Activated naive CD4-positive, alpha-beta T cell (primary cell): ENCODE measurements around the gene SCLY.

Experiments
- DNase-seq, 4 experiments: peaks; one replicate each; lab custom pipeline; 2025; lab: John Stamatoyannopoulos, UW

SCLY gene

DNA sequence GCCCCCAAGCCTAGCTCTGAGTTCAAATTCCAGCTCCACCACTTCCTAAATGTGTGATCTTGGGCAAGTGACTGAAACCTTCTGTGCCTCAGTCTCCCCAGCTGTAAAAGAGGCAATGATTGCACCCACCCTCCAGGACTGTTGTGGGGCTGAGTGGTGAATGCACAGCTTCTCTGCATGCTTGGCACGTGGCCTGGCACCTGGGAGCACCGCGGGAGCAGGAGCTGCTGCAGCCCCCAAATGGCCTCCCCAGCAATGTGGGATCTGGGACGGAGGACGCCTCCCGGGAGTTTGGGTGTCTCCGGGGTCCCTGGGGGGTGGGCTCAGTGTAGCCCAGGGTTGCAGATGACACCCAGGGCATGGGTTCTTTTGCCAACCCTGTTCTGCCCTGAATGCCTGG, 79.2 kb downstream of the SCLY start:
- DNase-seq: no peak

DNA sequence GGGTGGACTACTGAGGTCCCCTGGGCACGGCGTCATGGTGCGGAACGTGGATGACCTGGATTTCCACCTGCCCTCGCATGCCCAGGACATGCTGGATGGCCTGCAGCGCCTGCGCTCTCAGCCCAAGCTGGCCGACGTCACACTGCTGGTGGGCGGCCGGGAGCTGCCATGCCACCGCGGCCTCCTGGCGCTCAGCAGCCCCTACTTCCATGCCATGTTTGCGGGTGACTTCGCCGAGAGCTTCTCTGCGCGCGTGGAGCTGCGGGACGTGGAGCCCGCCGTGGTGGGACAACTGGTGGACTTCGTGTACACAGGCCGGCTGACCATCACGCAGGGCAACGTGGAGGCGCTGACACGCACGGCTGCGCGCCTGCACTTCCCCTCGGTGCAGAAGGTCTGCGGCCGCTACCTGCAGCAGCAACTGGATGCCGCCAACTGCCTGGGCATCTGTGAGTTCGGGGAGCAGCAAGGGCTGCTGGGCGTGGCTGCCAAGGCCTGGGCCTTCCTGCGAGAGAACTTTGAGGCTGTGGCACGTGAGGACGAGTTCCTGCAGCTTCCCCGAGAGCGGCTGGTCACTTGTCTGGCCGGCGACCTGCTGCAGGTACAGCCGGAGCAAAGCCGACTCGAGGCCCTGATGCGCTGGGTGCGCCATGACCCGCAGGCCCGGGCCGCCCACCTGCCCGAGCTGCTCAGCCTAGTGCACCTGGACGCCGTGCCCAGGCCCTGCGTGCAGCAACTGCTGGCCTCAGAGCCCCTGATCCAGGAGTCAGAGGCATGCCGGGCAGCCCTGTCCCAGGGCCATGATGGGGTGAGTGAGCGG, 80.1 kb downstream of the SCLY start:
- no peak for DNase-seq

DNA sequence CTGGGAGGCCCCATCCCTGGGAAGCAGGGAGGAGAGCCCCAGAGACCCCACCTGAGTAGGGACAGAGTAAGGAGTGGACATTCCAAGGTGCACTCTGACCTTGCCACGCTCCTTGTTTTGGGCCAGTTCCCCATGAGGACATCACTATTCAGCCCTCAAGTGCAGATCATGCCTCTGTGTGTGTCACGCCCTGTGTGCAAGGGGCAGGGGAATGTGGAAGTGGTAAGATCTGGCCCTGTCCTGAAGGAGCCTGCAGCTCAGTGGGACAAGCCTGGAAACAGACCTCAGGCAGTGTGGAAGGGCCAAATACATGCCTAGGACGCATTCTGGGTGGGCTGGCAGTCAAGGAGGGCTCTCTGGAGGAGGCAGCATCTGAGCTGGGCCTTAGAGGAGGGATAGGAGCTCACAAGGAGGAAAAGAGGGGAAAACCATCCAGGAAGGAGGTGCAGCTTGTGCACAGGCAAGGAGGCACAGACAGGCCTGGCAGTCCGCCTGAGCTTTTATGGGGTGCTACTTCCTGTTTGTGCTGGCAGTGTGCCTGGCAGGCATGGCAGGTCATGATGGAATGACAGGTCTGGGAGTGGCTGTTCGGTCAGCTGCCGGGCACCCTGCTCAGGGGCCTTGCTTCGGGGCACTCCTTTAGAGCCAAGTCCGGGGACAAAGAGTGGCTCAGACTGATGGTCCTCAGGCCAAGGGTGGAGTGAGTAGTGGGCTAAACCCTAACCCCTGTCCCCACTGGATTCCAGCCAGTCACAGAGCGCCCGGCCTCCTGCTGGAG, 80.9 kb downstream of the SCLY start:
- no peak for DNase-seq

DNA sequence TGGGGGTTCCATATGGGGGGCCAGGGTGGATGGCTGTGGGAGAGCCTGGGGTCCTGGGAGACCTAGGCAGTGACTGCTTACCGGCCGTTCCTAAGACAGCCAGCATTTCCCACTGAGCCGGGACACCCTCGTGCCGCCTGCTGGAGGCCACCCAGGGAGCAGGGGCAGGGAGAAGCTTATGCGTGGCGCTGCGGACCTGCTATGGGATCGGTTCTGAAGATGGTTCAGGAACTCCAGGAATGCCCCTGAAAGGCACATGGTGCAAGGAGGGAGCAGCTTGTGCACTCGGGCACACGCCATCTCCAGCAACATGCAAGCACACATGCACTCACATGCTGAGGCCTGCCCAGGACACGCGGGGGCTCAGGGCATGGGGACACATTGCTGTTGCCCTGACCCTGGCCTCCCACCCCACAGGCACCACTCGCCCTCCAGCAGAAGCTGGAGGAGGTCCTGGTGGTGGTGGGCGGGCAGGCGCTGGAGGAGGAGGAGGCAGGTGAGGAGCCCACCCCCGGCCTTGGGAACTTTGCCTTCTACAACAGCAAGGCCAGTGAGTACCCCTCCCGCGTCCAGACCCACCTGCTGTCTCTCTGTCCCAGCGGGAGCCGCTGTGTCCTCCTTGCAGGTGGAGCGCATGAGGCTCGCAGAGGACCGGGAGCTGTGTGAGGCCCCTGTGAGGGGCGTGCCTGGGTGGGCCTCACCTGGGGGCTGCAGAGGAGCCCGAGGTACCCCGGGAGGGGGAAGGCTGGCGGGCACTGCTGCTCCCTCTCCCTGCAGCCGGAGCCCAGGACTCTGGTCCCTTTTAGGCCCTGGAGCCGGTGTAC, 81.8 kb downstream of the SCLY start:
- DNase-seq: no peak

DNA sequence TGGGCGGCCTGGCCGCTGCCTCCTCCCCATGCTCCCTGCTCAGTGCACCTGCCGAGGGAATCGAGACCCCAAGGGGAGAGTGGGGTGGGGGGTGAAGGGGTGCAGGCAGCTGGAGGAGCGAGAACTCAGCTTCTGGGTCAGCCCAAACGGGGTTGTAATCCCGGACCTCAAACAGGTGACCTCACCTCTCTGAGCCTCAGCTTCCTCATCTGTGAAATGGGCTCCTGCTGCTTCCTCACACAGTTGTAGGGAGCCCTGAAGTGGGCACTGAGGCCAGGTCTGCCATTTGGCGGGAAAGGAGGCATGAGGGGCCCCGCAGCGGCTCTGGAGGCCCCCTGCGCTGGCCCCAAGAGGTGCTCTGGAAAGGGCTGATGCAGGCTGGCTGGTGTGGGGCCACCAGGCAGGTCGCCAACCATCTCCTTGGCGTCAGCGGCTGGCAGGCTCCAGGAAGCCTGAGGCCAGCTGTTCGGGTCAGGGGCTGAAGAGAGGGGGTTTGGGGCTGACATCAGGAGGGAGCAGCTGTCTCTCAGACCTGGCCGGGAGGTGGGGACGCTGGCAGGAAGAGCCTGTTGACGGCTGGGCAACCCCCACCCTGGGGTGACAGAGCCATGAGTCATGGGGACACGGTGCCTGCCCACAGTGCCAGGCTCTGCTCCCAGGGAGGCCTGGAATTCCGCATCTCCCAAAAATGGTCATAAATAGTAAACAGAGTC, 82.6 kb downstream of the SCLY start:
- DNase-seq: no peak

DNA sequence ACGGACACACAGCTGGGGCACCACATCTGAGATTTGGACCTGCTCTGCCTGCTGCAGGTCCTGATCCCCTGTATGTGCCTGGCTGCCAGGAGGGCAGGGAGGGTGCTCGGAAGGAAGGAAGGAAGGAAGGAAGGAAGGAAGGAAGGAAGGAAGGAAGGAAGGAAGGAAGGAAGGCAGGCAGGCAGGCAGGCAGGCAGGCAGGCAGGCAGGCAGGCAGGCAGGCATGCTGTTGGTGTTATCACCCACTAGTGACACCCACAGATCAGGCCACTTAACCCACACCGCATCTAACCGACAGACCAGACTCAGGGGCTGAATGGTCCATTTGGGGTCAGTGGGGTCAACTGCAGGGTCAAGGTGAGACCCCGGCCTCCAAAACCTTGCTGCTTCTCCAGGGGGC, 83.5 kb downstream of the SCLY start:
- DNase-seq: no peak

DNA sequence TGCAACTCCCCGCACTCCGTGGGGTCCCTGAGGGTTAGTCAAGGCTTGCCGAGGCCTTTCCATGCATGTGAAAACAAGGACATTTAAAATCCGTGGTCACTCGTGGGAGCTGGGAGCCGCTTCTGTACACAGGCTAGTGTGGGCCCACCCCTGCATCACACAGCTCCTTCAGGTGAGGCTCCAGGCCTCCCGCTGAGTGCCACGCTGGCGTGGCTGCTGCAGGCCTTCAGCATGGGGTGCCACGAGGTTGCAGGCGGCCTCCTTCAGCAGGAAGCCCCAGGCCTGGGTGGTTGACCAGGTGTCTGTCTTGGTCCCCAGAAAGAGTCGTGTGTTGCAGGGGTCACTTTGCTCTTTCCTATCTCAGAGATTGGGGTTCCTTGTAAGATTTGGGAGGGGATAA, 84.2 kb downstream of the SCLY start:
- DNase-seq: no peak

DNA sequence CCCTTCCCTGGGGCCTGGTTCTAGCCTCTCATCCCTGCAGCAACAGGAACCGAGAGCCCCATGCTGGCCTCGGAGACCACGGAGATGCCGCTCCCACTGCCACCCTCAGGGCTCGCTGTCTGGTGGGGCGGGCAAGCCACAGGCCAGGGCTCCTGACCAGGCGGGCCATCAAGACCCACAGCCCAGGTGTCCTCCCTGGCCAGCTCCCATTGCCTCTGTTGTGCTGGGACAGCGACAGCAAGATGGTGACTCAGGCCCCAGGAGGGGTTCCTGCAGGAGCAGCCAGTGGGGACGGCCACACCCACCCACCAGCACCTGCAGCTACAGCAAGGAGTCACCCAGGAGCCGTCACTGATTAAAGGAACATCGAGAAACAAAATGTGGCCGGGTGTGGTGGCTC, 85.0 kb downstream of the SCLY start:
- DNase-seq: no peak

DNA sequence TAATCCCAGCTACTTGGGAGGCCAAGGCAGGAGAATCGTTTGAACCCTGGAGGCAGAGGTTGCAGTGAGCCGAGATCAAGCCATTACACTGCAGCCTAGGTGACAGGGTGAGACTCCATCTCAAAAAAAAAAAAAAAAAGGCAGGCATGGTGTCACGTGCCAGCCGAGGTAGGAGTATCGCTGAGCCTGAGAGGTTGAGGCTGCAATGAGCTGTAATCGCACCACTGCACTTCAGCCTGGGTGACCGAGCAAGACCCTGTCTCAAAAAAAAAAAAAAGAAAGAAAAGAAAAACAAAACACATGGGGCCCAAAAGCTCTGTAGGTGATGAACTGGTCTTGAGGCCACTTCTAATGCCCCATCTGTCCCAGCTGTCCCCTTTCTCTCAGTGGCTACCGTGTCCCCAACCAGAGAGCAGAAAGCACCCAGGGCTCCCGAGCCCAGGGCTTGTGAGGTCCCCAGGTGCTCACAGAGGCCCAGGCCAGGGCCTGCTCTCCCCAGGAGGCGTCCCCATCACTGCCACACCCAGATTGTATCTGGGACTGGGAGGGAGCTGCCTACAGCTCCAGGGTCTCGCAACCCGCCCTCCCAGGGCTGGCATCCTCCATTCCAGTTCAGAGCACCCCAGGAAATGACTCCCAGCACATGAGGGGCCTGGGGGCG, 86.2 kb downstream of the SCLY start:
- DNase-seq: no peak

DNA sequence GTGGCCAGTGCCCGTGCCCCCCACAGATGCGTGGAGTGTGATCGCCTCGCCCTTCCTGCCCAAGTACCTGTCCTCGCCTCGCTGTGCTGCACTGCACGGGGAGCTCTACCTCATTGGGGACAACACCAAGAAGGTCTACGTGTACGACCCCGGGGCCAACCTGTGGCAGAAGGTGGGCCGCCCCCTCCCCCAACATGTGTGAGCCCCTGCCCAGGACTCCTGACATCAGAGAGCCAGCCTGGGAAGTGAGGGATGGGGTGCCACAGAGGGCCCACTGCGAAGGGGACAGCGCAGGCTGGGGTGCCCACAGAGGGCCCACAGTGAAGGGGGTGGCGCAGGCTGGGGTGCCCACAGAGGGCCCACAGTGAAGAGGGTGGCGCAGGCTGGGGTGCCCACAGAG, 88.2 kb downstream of the SCLY start:
- no peak for DNase-seq
